ENCODE data around the gene CDKAL1.
"Not testable (repeated sequence)": the region's sequence is repeated elsewhere in the genome, so short reads cannot be mapped to it uniquely, and the experiment has no call there.

Gene CDKAL1

DNA sequence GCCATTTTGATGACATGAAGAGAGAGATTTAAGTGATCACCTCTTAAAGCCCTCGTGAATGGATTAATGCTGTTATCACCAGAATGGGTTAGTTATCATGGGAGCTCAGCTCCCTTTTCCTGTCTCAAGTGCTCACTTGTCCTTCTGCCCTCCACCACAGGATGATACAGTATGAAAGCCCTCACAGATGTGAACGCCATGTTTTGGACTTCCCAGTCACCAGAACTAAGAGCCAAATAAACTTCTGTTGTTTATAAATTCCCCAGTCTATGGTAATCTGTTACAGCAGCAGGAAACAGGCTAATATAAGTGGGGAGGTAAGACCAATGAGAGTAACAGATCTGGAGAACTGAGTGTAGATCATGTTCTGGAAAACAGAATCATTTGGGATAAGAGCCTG is 493.2 kb downstream of the CDKAL1 start:
- DNase-seq (ENCODE audit: low read depth): no peak

DNA sequence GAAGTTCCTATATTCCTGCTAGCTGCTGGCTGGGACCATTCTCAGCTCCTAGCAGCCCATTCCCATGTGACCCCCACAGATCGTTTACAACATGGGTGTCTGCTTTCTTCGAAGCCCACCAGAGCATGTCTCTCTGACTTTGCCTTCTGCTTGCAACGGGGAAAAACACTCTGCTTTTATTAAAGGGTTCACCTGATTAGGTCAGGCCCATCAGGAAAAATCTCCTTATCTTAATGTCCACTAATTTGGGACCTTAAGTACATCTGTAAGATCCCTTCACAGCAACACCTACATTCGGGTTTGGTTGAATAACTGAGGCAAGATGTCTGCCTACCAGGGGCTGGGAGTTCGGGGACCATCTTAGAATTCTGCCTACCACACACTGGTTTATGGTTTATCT is 496.9 kb downstream of the CDKAL1 start:
- DNase-seq (ENCODE audit: low read depth): no peak

DNA sequence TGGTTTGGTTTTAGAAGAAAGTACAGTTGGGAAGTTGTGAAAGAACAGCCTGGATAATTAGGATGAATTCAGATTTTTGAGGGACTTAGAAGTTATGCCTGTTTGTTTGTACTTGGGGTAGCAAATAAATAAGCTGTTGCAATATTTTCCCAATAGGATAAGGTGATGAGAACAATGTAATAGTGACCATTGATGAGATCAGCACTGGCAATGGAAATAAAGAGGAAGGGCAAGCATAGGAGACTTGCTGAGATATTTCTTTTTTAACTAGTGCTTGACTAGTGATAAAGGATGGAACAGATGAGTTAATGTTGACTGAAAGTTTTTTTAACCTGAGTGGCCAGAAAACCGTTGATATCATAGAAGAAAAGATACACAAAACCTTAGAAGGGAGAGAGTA is 498.8 kb downstream of the CDKAL1 start:
- DNase-seq (ENCODE audit: low read depth): no peak

DNA sequence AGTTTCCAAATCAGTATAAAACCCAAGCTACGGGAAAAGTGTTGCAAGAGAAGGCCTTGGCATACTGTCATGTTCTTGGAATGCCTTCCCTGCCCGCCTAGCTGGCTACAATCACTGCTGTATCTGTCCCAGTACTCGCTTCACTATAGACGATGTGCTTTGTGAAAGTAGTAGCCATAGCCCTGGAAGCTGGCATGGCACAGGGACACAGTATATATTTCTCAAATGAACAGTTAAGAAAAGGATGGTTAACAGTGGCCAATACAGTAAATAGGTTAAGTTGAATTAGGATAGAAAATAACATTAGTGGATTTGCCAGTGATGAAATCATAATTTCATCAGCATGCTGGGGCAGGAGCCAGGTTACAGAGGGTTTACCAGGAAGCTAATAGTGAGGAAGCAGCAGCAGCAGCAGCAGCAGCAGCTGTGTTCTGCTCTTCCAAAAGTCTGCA is 499.3 kb downstream of the CDKAL1 start:
- no peak for DNase-seq (ENCODE audit: low read depth)

DNA sequence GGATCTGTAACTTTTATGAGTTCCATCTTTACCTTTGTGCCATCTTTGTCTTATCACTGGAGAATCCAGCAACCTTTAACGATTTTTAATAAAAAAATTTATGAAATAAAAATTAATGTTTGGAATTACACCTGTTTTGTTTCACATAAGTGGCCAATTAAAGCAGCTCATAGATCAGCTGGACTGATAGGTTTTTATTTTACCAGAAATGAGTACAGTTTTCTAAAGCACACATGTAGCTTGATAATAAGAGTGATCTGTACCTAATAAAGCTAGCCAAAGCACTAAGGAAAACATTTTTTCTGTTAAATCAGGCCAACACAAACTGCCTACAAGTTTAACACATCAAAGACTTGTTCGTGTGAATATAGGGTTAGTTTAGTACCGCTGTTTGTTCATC is 500.1 kb downstream of the CDKAL1 start:
- no peak for DNase-seq (ENCODE audit: low read depth)

DNA sequence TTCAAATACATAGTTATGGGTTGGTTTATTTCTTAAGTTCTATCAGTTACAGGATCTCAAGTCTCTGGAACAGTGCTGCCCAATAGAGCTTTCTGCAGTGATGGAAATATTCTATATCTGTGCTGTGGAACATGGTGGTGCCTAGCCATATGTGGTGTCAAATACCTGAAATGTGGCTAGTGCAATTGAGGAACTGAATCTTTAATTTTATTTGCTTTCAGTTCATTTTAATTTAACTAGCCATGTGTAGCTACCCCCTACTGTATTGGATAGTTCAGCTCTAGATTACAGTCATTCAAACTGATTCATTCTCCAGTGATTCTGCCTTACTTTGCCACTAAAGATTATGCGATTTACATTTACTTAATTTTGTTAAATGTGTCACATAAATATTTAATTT is 503.2 kb downstream of the CDKAL1 start:
- no peak for DNase-seq (ENCODE audit: low read depth)

DNA sequence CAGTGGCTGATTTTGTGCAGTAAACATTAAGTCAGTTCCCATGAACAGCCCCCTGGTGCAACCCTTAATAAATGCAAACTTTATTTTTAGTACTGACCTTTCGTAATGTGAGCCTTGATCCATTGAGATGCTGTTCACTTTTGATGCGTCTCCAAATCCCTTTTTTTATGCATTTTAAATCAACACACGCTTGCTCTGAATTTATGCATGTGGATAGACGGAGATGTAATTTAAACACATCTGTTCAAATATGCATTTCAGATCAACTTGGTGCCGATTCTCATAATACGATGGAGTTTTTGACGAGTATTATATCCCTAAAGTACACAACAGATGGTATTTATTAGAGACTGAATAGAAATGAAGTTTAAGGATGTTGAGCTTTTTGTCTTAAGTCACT is 505.7 kb downstream of the CDKAL1 start:
- no peak for DNase-seq (ENCODE audit: low read depth)

DNA sequence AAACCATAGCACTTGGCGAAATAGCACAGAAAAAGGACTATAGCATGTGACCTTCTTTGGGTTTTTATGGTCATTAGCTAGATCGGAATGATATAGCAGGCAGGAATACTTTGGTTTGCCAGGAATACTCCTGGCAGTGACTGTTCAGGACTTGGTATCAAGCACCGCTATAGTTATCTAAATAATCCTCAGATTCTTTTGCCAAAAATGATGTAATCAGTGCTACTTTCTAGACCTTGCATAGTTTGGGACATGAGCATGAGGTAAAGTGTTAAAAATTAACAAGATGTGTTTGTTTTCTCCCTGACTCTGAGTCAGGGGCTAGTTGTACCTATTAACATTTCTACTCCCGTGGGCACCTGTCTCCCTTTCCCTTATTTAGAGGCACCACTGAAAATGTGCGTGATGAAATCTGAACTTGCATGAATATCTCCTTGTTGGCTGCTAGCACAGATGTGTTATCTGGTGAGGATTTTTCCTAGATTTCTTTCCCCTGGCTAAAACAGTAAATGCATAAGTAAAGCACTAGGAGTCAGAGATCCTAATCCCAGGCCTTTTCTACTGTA is 511.0 kb downstream of the CDKAL1 start:
- no peak for DNase-seq (ENCODE audit: low read depth)

DNA sequence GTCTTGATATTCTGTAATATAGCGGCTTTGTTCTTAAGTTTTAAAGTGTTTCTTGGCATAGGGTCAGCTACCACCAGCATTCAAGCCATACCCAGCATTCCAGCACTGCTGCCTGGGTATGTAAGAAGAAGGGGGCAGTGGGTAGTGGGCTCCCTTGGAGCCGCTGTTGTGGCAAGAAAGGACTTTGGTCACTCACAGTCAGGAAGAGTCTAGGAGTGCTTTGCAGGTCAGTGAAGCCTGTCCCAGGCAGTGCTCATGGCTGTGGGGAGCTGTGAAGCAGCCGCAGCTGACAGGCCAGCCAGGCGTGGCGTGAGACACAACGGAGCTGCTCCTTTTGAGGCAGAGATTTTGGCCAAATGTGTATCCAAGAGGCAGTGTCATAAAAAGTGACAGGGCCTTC is 512.0 kb downstream of the CDKAL1 start:
- no peak for DNase-seq (ENCODE audit: low read depth)

DNA sequence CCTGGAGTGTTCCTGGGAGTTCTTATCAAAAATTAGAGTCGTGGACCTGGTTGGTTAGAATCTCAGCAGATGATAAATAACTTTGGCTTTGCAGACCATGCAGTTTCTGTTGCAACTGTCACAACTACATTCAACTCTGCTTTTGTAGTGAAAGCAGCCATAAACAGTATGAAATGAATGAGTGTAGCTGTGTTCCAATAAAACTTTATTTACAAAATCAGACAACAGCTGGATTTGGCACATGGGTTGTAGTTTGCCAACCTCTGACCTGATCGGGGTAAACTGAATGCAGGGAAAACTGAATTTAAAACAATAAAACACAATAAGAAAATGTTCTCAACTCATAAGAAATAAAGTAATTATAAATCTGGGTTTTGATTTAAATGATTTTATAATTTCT is 513.8 kb downstream of the CDKAL1 start:
- DNase-seq (ENCODE audit: low read depth): no peak

DNA sequence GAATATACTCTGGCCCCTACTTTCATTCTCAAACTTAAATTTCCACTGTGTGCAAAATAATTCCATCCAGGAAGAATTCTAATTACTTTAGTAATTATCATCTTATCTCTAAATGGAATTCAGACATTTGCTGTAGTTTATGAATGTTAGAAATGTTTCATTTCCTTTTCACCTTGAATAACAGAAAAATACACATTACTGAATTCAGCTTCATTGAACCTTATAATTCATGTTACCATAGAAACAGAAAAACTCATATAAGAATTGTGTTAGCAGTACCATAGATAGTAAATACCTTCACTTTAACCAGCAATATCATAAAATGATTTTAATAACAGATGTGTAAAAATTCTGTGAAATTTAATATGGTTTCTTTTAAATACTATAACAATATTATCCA is 514.9 kb downstream of the CDKAL1 start:
- no peak for DNase-seq (ENCODE audit: low read depth)

DNA sequence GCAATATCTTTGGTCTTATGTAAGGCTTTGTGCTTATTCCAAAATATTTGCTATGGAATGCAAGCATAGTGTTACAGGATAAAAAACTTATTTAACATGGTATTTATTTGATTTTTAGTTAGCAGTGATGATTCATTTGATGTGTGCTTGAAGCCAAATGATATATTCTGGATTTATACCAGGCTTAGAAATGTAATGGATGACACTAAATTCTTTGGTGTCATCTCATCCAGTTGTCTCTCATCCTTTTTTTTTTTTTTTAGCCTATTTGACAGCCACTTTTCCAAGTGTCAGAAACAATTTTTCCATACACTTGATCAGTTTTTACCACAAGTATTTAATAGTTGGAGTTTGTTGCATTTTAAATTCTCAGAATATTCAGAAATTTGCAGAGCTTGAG is 515.3 kb downstream of the CDKAL1 start:
- DNase-seq (ENCODE audit: low read depth): no peak

DNA sequence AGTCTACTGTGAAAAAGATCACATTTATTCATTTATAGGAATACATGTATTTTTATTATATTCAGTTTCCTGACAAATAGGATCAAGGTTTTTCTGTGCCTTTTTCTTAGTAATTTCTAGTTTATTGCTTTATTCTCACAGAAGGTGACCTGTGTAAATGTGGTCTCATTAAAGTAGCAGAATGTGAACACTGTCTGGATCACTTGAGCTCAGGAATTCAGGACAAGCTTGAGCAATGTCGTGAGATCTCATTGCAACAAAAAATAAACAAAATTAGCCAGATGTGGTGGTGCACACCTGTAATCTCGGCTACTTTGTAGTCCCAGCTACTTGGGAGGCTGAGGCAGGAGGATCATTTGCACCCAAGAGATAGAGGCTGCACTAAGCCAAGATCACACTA is 516.7 kb downstream of the CDKAL1 start:
- DNase-seq (ENCODE audit: low read depth): no peak

DNA sequence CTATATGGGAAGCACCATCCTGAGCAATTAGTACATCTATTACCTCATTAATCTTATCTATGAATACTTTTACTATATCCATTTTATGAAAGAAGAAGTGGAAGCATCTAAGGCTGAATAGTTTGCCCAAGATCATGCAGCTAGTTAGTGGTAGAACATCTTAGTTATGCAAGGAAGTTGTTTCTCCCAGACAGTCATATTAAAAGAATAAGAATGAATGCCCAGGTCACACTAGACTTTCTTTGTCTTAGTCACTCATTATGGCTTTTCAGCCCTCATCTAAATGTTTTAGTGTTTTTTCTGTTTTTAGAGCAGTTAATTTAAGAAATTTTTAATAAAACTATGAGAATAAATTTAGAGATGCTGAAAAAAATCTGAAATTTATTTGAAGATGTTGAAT is 517.5 kb downstream of the CDKAL1 start:
- DNase-seq (ENCODE audit: low read depth): no peak

DNA sequence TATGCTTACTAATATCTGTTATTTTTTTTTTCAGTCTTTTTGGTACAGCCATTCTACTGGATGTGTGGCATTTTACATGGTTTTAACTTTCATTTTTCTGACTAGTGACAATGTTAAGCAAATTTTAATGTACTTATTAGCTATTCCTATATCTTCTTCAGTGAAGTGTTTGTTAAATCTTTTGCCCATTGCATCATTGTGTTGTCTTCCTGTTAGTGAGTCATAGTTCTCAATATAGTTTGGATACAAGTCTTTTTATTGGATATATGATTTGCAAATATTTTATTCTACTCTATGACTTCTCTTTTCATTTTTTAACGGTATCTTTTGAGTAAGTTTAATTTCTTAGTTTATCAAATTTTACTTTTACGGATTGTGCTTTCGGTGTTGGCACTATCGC is 519.4 kb downstream of the CDKAL1 start:
- DNase-seq (ENCODE audit: low read depth): no peak

DNA sequence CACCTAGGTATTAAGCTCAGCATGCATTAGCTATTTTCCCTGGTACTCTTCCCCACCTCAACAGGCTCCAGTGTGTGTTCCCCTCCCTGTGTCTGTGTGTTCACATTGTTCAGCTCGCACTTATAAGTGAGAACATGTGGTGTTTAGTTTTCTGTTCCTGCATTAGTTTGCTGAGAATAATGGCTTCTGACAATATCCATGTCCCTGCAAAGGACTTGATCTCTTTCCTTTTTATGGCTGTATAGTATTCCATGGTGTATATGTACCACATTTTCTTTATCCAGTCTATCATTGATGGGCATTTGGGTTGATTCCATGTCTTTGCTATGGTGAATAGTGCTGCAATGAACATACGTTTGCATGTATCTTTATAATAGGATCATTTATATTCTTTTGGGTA is 521.2 kb downstream of the CDKAL1 start:
- DNase-seq (ENCODE audit: low read depth): not testable (repeated sequence)

DNA sequence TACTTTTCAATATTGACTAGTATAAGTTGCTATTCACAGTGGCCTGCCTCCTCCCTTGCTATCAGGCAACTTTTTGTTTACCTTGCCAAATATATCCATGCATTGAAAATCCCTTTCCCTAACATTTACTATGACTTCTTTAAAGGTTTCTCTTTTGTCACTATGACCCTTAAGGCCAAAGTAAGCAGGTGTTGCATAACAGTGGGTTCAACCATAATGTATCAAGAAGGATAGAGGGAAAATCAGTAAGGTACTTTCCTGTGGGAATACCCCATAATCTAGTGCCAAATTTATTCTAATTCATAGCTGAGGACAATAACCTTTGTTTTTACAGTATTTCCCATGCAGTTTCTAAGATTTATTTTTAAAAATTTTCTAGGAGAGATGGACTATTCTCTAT is 527.6 kb downstream of the CDKAL1 start:
- DNase-seq (ENCODE audit: low read depth): no peak

DNA sequence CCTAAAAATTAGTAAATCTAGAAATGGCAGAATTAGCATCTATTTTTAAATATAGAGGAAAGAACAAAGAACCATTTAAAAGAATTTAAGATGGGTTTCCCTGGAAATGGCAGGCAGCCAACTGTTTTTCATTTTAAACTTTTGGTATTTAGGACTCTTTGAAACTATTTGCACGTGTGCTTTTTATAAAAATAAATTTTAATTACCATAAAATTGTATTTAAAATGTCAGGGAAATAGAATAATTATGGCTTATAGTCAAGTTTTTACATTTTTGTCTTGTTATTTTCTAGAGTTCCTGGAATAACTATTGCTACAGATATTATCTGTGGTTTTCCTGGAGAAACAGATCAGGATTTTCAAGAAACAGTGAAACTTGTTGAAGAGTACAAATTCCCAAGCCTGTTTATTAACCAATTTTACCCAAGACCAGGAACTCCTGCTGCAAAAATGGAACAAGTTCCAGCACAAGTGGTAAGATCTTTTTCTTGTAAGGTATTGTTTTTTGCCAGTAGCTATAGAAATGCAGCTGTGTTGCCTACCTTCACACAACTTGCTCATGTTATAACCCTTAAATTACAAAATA is 530.6 kb downstream of the CDKAL1 start:
- DNase-seq (ENCODE audit: low read depth): no peak

DNA sequence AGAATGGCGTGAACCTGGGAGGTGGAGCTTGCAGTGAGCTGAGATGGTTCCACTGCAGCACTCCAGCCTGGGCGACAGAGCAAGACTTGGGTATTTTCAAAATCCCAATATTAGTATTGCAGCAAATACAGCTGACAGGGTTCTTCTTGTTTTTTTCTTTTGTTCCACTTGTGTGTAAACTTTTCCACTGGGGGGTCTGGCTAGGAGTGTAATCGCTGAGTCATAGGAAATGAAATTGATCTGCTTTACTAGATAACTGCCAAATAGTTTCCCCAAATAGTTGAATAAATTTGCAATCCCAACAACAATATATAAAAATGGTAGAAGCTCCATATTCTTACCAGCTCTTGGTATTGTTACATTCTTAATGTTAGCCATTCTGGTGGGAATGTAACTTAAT is 533.3 kb downstream of the CDKAL1 start:
- DNase-seq (ENCODE audit: low read depth): no peak

DNA sequence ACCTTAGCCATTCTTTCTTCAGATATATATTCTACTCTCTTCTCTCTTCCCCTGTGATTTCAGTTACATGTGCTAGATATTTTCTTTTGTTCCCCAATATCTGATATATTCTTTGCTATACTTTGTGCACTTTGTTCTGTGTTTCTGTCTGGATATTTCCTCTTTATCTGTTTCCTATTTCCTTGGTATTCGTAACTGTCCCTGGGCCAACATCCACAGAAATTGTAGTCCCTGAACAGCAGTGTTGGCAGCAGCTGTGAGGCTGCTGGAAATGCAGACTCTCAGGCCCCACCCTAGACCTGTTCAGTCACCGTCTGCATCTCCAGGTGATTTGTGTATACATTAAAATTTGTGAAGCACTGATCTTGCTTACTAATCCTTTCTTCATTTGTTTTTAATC is 536.4 kb downstream of the CDKAL1 start:
- DNase-seq (ENCODE audit: low read depth): no peak

DNA sequence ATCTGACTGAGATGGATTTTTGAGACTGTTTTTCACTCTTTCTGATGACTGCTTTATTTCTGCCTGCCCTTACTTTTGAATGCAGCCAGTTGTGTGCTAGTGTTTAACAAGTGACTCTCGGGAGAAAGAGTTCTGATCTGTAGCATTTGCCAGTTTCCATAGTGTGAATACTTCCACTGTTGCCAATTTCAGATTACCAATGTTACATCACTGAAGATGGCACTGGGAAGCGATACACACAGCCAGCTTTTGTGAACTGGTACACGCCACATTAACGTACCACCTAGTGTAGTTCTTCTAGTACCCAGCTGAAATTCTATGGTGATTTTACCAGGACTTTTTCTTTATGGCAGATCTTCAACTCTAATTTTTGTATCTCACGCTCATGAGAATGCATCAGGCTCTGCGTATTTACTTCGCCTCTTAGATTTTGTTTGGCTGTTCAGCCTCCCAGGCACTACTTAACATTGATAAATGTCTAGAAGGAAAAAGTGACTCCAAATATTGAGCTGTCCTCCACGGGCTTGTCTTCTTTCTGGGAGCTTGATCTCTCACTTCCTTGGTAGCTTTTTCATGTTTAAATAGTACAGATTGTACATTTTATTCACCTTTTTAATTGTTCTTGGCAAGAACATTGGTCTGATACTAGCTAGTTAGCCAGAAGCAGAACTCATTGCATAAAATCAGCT is 537.7 kb downstream of the CDKAL1 start:
- no peak for DNase-seq (ENCODE audit: low read depth)

DNA sequence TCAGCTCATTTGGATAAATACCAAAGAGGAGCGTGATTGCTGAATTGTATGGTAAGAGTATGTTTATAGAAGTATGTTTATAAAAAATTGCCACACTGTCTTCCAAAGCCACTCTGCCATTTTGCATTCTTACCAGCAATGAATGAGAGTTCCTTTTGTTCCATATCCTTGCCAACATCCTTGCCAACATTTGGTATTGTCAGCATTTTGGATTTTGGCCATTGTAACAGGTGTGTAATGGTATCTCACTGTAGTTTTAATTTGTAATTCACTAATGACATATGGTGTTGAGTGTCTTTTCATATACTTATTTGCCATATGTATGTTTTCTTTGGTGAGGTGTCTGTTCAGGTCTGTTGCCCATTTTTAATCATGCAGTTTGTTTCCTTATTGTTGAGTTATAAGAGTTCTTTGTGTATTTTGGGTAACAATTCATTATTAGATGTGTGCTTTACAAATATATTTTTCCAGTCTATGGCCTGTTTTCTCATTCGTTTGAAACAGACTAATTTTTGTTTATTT is 539.1 kb downstream of the CDKAL1 start:
- DNase-seq (ENCODE audit: low read depth): no peak

DNA sequence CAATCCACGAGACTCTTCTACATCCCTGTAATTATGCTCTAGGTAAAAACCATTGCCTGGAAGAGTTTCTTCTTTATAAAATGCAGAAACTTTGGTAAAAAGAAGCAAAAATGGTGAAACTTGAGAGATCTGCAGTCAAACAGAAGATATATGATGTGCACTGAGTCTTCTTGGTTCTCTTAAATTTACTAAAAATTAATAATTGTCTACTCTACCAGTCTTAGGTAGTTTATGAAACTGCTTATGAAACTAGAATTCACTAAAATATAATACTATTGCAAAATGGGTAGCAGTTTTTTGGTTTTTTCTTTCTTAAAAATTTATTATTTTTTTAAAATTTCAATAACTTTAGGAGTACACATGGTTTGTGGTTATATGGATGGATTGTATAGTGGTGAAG is 540.2 kb downstream of the CDKAL1 start:
- no peak for DNase-seq (ENCODE audit: low read depth)

DNA sequence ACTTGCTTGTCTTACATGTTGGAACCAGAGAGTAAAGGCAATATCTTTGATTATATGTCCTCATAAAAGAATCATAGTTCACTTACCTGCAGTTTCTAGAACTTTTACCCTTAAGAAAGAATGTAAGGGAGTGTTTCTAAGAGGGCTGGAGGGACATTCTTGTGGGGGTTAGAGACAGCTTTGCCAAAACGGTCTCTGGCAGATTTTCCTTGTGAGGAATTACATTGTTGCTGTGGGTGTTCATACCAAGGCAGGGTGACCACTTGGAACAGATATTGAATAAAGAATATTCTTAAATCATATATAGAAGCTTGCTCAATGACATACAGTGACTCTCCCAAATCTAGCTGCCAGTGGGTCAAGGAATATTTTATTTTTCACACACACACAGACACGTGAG is 541.7 kb downstream of the CDKAL1 start:
- no peak for DNase-seq (ENCODE audit: low read depth)
